Left lung (tissue), 10 donors: Measurements from ENCODE around the gene ANO1. TPM values are rescaled to one million over a fixed set of nuclear protein-coding genes. Genes with fewer than 3 reads are reported as not detected.

Experiments used
- ATAC-seq: fragments of 200-7000 bp; cut with Tn5 transposase; one replicate; pipeline ENCODE4 v1.9.1; 2020; ENCODE audit warnings: moderate library complexity
- DNase-seq, 4 donors: peaks; one replicate each; pipeline ENCODE4 v3.0.0-alpha.2; 2013 to 2020
- H3K27ac ChIP-seq, 2 donors: fragments of 200-600 bp; sonication (generic) in 1 of 2; one replicate each; pipeline versions ENCODE4 v1.5.0 to v1.8.0; 2020 to 2021
- H3K27me3 ChIP-seq, 2 donors: fragments of 200-600 bp; sonication (generic) in 1 of 2; one replicate each; pipeline versions ENCODE4 v1.5.0 to v1.8.0; 2020 to 2021
- H3K36me3 ChIP-seq, 2 donors: fragments of 200-600 bp; sonication (generic) in 1 of 2; one replicate each; pipeline versions ENCODE4 v1.5.0 to v1.8.0; 2020 to 2021
- H3K4me1 ChIP-seq, 2 donors: fragments of 200-600 bp; one replicate each; pipeline ENCODE4 v1.8.0; 2021
- H3K4me3 ChIP-seq, 2 donors: fragments of 200-600 bp; sonication (generic) in 1 of 2; one replicate each; pipeline versions ENCODE4 v1.5.0 to v1.8.0; 2020 to 2021; ENCODE audit warnings: mild to moderate bottlenecking in 1 of 2
- H3K9me3 ChIP-seq, 2 donors: fragments of 200-600 bp; sonication (generic) in 1 of 2; one replicate each; pipeline versions ENCODE4 v1.5.0 to v1.8.0; 2020 to 2021
- CTCF ChIP-seq, 2 donors: fragments of 200-600 bp; sonication (generic) in 1 of 2; IDR thresholded peaks; one replicate each; pipeline versions ENCODE4 v1.5.0 to v1.8.0; 2021; ENCODE audit warnings: antibody characterized with exemption in 2 of 2
- intact Hi-C, 2 donors: fragments of 100-400 bp; cut with DNase I; formaldehyde crosslinking; loops; one replicate each; pipeline versions ENCODE4 v1.11.2 to v1.14.2; 2022
- polyA plus RNA-seq, 6 donors: library from polyadenylated mRNA; unstranded; fragments of 120-200 nt; gene quantifications; one replicate each; pipeline ENCODE4 v1.2.1, GENCODE V29; 2013; ENCODE audit not compliant: insufficient read length in 6 of 6
- total RNA-seq, 2 donors: library from RNA; stranded (reverse); fragmentation: NEBNext Ultra II Directional; extraction: Animal tissue kit (Norgen Biotek cat#: 25700); gene quantifications; one replicate each; pipeline ENCODE4 v1.2.1, GENCODE V29; 2021
- donor health status: DM: no; HTN: yes; CAD: no.
- donor health status: DM: no; HTN: no; CAD: no.

Gene ANO1
- total and polyA plus RNA-seq, 8 donors = 4.9 to 13.2 (median 7.0) TPM

GRCh38 chr11:70031631-70032469 lies 46.3 kb upstream of the ANO1 start:
- intact Hi-C loops = no loop called here

DNA sequence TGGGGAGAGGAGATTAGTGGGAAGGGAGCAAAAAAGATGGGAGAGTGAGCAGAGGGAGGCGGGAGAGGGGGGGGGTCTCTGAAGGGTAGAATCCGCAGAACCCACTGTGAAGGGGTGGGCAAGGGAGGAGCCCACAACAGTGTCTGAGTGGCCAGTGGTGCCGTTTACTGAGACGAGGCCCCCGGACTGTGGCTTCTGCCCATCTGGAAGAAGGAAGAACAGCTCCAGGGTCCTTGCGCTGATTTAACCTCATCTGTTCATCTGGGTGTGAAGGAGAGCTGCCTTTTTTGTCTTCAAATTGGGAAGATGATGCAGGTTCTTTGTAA lies 45.7 kb upstream of the ANO1 start:
- no peak overlapping the region for H3K4me3 ChIP-seq
- no peak for ATAC-seq
- intact Hi-C loops = no loop called here

More at GRCh38 chr11:70031631-70032469, 46.3 kb upstream of the ANO1 start:
- no peak for TF ChIP-seq CTCF (IDR thresholded peaks at IDR 0.05)
- H3K36me3 ChIP-seq = no peaks in the 10 kb centered on the region
- no peaks in the 10 kb centered on the region for H3K4me1 ChIP-seq
- ATAC-seq (no peak), DNase-seq (no peak)
- peaks cover 0 to 12% of the 10 kb centered on the region in 2 donors for H3K27me3 ChIP-seq
- no peak overlapping the region for H3K27ac ChIP-seq
- H3K9me3 ChIP-seq = no peaks in the 10 kb centered on the region
- H3K4me3 ChIP-seq = no peak overlapping the region

GRCh38 chr11:70032943-70033710 lies 45.0 kb upstream of the ANO1 start:
- intact Hi-C loops = no loop called here
- no peak overlapping the region for H3K4me3 ChIP-seq
- no peak overlapping the region for H3K27ac ChIP-seq
- no peaks in the 10 kb centered on the region for H3K36me3 ChIP-seq
- H3K4me1 ChIP-seq = no peaks in the 10 kb centered on the region
- DNase-seq (no peak), ATAC-seq (no peak)
- TF ChIP-seq CTCF (IDR thresholded peaks at IDR 0.05) = no peak
- peaks cover 0 to 10% of the 10 kb centered on the region in 2 donors for H3K9me3 ChIP-seq
- H3K27me3 ChIP-seq = peaks cover 0 to 12% of the 10 kb centered on the region in 2 donors

More for the DNA sequence above, 45.7 kb upstream of the ANO1 start:
- TF ChIP-seq CTCF (IDR thresholded peaks at IDR 0.05) = no peak
- Histone ChIP-seq H3K27me3 (peaks cover 0 to 12% of the 10 kb centered on the region in 2 donors), H3K9me3 (peaks cover 0 to 3% of the 10 kb centered on the region in 2 donors), H3K4me1 (no peaks in the 10 kb centered on the region), H3K36me3 (no peaks in the 10 kb centered on the region), H3K27ac (no peak overlapping the region)
- no peak for DNase-seq

GRCh38 chr11:70033711-70034070 lies 44.4 kb upstream of the ANO1 start:
- ATAC-seq = no peak
- H3K27me3 ChIP-seq = peaks cover 0 to 12% of the 10 kb centered on the region in 2 donors
- intact Hi-C loops = no loop called here

More at GRCh38 chr11:70033711-70034070, 44.4 kb upstream of the ANO1 start:
- no peak overlapping the region for H3K27ac ChIP-seq
- no peak for TF ChIP-seq CTCF (IDR thresholded peaks at IDR 0.05)
- no peaks in the 10 kb centered on the region for H3K4me1 ChIP-seq
- H3K4me3 ChIP-seq = no peak overlapping the region
- H3K36me3 ChIP-seq = no peaks in the 10 kb centered on the region
- H3K9me3 ChIP-seq = peaks cover 0 to 15% of the 10 kb centered on the region in 2 donors
- no peak for DNase-seq
